GM19193 (cell line): ENCODE results near the gene STX10.

ENCODE experiments used
- POLR2A ChIP-seq: IDR thresholded peaks from 4 replicates; pipeline ENCODE4 v1.6.1; 2011; ENCODE audit not compliant: insufficient read depth, insufficient read length; ENCODE audit errors: extremely low read depth

The STX10 gene

DNA sequence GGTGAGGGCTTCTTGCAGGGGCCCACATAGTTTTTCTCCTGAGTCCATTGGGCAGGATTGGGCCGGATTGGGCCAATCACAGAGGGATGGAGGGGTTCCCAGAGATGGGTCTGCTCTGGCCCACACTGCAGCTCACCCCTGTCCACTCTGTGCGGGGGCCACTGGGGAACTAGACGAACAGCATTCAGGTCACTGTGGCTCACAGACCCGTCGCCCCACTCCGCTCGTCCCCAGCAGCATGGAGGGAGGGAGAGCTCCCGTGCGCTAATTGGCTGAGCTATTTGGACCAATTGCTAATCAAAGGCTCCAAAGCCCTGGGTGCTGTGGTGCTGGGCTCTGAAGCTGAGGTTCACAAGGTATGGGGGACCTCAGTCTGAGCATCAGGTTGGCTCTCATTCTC, 20.8 kb downstream of the STX10 start:
- TF ChIP-seq POLR2A = no peak

DNA sequence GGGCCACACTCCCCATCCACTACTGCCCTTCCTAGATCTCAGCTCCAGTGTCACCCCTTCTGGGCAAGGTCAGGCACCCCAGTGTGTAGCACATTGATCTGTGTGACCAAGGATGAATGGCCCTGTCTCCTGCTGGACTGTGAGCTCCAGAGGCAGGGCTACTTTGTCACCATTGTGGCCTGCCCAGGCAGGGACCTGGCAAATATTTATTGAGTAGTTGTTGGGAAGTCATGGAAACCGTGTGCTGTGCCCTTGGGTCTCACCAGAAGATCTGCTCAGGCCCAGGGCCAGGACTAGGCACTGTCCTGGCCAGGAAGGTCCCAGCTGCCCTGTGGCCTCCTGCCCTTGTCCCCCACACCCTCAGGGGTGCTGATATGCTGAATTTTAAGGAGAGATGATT, 21.6 kb downstream of the STX10 start:
- no peak for TF ChIP-seq POLR2A

DNA sequence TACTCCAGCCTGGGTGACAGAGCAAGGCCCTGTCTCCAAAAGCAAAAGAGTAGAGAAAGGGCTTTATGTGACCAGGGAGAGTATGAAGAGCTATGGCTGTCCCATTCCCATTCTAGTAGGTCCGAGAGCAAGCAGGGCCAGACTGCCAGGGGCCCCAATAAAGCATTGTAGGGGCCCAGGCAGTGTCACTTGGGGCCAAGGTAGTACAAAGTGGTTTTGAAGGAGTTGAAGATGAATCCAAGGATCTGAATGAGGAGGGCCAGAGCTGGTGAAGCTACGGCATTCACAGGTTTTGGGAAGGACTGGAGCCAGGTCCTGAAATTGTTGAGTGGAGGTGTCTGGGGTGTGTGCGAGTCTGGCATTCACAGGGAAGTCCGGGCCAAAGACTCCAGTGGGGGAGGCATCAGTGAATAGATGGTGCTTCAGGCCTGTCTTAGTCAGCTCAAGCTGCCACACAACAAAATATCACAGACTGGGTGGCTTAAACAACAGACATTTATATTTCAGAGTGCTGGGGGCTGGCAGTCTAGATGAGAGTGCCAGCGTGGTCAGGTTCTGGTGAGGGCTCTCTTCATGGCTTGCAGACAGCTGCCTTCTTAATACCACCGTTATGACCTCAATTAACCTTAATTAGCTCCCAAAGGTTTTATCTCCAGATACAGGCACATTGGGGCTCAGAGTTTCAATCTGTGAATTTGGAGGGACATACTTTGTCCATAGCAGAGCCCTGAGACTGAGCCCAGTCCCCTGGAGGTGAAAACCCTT, 22.2 kb downstream of the STX10 start:
- TF ChIP-seq POLR2A = no peak

DNA sequence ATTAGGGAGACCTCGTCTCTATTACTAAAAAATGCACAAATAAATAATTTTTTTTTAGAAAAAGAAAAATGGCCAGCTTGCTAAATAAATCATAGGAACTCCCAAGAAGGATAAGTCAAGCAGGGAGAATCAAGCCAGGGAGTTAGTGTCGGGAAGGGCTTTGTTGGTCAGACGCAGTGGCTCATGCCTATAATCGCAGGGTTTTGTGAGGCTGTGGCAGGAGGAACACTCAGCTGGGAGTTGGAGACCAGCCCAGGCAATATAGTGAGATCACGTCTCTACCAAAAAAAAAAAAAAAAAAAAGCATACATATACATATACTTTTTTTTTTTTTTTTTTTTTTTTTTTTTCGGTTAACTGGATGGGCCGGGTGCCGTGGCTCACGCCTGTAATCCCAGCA, 23.1 kb downstream of the STX10 start:
- TF ChIP-seq POLR2A = no peak

DNA sequence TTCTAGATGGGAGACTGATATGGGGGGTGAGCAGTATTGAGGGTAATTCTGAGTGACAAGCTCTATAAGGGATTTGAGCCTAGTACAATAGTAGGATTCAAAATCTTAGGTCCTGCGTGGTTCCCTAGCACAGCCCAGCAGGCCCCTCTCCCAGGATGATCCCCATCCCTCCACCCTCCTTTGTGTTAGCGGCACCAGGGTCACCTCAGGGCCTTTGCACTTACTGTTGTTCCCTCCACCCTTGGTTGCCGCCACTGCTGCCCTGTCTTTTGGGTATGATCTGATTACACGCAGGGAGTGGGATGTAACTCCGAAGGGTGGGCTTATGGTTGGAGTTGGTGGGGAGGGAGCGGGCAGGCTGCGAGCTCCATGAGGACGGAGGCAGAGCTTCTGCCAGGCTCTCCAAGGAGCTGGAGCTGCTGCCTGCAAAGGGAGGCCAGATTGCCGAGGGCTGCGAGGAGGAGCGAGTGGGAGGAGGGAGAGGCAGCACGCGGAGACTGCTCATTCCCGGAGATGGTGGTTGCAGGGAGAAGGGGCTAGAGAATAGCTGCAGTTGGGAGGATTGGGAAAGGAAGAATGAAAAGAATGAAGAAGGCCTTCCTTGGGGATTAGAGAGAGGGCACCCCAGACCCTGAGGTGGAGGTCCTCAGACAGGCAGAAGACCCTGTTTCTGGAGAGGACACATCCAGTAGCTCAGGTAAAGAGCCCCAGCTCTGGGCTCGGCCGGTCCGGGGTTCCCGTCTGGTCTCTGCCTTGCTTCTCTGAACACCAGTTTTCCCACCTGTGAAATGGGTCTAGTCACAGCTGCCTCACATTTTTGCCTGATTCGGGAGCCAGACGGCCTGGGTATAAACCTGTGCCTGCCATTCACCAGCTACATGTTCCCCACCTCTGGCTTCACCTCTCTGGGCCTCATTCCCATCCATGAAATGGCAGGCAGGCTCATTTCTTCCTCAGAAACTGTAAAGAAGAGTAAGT, 26.9 kb downstream of the STX10 start:
- no peak for TF ChIP-seq POLR2A

DNA sequence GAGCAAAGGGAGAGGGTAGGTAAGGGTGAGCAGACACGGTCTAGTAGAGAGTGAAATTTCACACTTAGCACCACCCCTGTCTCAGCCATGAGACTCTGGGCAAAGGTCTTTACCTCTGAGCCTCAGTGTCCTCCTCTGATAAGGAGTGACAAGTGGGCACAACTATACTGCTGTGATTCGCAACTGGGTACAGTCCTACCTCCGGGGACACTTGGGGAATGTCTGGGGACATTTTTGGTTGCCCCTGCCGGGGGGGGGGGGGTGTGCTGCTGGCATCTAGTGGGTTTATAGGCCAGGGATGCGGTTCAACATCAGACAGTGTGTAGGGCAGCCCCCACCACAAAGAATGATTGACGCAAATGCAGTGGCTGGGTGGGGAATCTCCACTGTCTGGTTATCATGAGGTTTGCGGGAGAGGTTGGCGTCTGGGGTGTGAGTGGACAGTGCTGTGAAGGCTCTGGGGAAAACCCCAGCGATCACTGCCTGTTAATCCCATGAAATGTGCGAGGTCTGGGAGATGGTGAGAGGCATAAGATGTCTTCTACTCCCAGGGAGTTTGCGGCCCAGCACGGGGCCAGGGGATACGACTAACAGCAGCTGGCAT, 27.8 kb downstream of the STX10 start:
- TF ChIP-seq POLR2A = no peak

DNA sequence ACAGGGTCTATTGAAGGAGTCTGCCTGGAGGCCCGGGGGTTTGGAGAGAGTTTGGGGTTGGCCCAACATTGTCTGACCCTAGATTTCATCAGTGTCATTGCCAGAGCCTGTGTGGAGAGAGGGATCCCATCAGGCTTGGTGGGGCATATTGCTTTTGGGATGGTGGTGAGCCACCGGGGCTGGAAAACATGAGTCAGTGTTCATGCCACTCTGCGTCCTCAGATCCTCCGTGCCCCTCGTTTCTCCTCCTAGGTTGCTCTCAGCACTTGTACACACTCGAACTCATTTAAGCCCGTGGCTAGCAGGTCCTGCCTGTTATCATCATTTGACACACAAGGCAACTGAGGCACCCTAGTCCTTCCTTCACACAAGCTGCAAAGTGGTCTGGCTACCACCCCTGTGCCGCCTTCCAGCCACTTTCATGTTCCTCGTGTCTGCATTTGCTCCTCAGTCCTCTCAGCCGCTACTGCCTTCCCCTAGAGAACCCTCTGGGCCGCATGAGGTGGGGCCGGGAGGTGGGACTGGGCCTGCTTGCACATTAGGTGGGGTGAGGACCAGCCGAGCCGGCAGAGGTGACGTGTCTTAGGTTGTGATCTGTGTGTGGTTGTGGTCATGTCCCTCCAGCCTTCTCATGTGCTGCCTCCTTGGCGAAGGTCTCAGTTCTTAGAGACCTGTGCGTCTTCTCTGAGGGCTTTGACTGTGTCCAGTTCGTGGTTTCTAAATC, 28.5 kb downstream of the STX10 start:
- TF ChIP-seq POLR2A = no peak

DNA sequence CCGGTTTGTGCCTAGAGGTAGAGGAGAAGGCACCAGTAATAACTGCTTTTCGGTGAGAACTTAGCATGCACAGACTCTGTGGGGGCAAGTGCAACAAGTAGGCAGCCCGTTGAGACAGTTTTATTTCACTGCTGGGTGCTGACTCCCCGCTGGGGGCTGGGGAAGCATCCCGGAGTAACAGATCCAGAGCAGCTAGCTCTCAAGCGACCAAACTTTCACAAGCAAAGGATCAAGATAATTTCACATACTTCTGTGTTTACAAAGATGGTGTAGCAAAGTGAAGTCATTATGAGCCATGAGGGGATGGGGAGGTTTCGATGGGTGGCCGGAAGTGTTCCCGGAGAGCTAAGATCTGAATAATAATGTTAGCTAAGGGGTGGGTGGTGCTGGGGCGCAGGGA, 29.4 kb downstream of the STX10 start:
- TF ChIP-seq POLR2A = no peak

DNA sequence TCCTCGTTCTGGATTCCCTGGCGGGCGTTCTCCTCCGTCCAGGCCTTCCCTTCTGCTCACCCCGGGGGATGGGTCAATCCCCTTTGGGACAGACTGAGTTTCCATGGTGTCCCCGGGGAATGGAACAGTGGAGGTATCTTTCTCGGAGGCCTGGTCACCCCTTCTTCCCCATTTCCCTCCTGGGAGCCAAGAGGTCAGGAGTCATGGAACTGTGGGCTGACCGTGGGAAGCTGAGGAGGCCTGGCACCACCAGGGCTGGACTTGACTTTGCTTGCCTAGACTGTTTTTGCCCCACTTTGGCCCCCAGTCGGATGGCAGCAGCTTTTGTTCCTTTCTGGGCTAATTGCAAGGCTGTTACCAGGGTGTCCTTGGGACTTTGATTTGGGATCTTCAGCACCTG, 30.1 kb downstream of the STX10 start:
- no peak for TF ChIP-seq POLR2A

DNA sequence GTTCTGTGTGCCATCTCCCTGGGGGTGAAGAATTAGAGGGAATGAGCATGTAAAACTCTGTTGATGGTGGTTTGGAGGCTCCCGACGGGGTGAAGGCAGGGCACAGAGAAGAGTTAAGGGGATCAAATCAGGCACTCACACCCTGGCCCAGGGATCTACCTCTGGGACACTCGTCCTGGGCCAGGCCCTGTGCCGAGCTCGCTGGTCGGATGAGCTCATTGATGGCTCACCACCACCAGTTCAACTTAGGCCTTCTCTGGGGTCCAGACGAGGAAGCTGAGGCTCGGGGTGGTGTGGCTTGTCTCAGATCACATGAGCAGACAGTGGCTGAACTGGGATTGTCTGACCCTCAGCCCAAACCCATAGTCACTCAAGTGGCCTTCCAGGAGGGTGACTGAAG, 30.5 kb downstream of the STX10 start:
- no peak for TF ChIP-seq POLR2A

DNA sequence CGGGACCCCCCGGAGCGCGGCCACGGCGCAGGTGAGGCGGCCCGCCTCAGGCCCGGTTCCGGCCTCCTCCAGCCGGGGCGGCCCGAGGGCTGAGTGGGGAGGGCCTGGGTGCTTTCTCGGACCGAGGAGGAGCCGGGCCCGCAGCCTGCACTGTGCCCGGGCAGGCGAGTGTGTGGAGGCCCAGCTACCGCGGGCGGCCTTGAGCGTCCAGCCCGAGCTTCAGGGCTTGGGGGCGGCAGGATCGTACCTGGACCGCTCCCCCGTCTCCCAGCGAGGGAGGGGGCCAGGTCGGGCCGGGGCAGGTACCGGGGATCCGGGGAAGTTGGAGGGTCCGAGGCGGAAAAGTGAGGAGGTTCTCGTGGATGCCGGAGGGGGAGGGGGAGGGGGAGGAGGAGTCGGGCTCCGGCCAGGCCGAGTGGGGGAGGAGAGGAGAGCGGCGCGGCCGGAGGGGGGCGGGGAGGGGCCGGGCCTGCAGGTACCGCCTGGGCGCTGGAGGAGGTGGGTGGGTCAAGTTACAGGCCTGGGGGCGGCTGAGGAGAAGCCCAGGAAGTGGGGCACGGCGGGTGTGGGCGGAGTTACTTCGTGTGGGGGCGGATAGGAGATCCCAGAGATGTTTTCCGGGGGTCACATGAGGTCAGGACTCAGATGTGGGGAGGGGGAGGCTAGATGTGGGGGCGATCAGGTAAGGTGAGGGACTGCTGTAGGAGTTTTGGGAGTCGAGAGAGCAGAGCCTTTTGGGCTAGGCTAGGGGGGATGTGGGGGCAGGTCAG, 31.6 kb downstream of the STX10 start:
- TF ChIP-seq POLR2A = peak; percentile 25

DNA sequence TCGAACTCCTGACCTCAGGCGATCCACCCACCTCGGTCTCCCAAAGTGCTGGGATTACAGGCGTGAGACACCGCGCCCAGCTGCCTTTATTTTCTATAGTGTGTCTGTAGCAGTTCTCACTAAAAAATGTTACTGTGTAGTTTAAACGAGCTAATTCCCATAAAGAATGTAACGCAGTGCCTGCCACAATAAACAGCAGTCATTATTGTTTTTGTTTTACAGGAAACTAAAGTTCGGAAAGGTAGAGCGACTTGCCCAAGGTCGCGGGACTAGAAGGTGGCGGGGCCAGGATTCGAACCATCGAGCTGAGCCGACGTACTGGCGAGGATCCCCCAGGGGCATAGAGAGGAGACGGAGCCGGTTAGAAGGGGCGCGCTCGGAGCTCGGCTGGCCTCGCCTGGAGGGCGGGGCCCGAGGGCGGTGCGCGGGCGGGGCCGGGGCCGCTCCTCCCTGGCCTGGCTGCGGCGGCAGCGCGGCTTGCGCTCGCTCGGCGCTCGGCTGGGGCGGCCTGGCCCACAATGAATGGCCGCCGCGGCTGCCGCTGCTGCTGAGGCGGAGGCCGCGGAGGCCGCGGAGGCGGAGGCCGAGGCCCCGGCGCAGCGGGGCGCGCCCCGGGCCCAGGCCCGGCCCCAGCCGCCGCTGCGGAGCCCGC, 32.3 kb downstream of the STX10 start, which contains the start of gene NACC1:
Gene NACC1, plus strand, starts transcription at position 493 of the 652 bp plus-strand sequence. CDS start 16,944 bp downstream, outside the sequence.
- peak; percentile 29 for TF ChIP-seq POLR2A

DNA sequence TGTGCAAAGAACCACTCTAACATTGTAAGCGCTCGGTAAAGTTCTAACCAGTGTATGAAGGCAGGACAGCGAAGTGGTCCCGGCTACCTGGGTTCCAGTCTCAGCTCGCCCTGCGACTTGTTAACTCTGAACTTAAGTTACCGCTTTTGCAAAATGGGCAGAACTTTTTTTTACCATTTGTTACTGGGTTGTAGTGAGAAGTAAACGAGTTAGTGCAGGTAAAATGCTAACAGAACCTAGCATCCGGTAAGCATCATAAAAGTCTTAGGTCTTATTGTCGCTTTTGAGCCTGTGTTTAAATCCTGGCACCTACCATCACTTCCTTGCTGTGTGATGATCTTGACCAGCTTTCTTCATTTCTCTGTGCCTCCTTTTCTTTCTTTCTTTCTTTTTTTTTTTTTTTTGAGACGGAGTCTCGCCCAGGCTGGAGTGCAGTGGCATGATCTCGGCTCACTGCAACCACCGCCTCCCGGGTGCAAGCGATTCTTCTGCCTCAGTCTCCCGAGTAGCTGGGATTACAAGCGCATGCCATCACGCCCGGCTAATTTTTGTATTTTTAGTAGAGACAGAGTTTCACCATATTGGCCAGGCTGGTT, 32.9 kb downstream of the STX10 start:
- no peak for TF ChIP-seq POLR2A
